Measurements from ENCODE around the gene GZF1. TPM values are rescaled to one million over a fixed set of nuclear protein-coding genes. Genes with fewer than 3 reads are reported as not detected.

The GZF1 gene
- total RNA-seq, 1 donor from 2014 or later: 14.8 TPM

DNA sequence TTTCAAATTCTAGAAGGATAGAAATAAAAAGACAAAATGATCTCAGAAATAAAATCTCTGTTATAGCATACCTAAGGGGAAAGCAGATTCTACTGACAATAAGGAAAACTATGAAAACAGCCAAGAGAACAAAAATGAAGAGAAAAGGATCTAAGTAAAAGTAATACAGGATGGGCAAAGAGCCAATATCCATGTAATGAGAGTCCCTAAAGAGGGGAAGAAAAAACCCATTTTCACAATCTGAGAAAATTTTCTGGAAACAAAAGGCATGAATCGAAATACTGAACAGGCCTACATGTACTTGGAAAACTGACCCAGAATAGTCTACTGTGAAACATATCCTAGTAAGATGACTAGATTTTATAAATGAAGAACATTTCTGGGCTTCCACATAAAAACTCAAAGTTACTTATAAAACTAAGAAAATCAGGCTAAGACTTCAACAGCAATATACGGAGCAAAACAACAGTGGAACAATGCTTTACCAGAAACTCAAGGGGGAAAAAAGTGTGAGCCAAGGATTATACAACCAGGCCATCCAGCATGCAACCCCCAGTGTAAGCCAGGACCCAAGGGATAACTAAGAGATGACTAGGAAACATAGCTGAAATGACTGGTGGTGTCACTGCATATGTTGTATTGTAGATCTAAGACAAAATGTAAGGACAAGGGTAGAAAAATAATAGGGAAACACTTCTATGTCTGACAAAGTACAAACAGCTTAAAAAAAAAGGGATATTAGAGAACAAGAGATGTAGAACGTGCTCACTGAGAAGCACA lies 49.1 kb downstream of the GZF1 start:
- no peak overlapping the region for H3K27ac ChIP-seq
- DNase-seq (no peak), ATAC-seq (no peak)
- no peaks in the 10 kb centered on the region for H3K27me3 ChIP-seq (ENCODE audit: low read depth)
- H3K4me3 ChIP-seq: no peak overlapping the region
- H3K9me3 ChIP-seq: no peaks in the 10 kb centered on the region
- H3K4me1 ChIP-seq: peaks cover 12% of the 10 kb centered on the region
- H3K36me3 ChIP-seq: no peaks in the 10 kb centered on the region
- intact Hi-C loops (cut with DNase I): no loop called here
- TF ChIP-seq, protein P1, sequence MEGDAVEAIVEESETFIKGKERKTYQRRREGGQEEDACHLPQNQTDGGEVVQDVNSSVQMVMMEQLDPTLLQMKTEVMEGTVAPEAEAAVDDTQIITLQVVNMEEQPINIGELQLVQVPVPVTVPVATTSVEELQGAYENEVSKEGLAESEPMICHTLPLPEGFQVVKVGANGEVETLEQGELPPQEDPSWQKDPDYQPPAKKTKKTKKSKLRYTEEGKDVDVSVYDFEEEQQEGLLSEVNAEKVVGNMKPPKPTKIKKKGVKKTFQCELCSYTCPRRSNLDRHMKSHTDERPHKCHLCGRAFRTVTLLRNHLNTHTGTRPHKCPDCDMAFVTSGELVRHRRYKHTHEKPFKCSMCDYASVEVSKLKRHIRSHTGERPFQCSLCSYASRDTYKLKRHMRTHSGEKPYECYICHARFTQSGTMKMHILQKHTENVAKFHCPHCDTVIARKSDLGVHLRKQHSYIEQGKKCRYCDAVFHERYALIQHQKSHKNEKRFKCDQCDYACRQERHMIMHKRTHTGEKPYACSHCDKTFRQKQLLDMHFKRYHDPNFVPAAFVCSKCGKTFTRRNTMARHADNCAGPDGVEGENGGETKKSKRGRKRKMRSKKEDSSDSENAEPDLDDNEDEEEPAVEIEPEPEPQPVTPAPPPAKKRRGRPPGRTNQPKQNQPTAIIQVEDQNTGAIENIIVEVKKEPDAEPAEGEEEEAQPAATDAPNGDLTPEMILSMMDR (IDR thresholded peaks at IDR 0.05): no peak

GRCh38 chr20:23412026-23412425 lies 50.0 kb downstream of the GZF1 start:
- H3K4me1 ChIP-seq: peaks cover 12% of the 10 kb centered on the region
- H3K27ac ChIP-seq: no peak overlapping the region
- intact Hi-C loops (cut with DNase I): no loop called here
- H3K9me3 ChIP-seq: no peaks in the 10 kb centered on the region
- H3K4me3 ChIP-seq: no peak overlapping the region
- H3K36me3 ChIP-seq: no peaks in the 10 kb centered on the region
- H3K27me3 ChIP-seq (ENCODE audit: low read depth): no peaks in the 10 kb centered on the region
- TF ChIP-seq, protein P1 (IDR thresholded peaks at IDR 0.05): no peak
- peak; percentile 51 to 68 for ATAC-seq
- no peak for DNase-seq

DNA sequence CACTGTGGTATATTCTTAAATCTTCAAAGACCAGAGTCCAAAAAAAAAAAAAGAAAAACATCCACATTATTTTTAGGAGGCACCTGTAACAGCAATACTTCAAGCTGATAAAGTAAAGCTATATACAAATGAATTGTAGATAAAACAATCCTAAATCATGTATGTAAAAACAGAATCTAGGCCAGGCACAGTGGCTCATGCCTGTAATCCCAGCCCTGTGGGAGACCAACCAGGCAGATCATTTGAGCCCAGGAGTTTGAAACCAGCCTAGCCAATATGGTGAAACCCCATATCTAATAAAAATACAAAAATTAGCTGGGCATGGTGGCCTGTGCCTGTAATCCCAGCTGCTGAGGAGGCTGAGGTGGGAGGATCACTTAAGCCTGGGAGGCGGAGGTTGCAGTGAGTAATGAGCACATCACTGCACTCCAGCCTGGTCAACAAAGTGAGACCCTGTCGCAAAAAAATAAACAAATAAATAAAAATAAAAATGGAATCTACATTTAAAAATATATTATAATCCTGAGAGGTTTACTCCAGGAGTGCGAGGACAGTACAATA lies 52.0 kb downstream of the GZF1 start:
- ATAC-seq: no peak
- TF ChIP-seq, protein P1 (IDR thresholded peaks at IDR 0.05): no peak

GRCh38 chr20:23414526-23415188 lies 52.7 kb downstream of the GZF1 start:
- peaks cover 21% of the 10 kb centered on the region for H3K4me1 ChIP-seq

More for the DNA sequence above, 52.0 kb downstream of the GZF1 start:
- H3K27ac ChIP-seq: no peak overlapping the region
- H3K36me3 ChIP-seq: no peaks in the 10 kb centered on the region
- intact Hi-C loops (cut with DNase I): no loop called here
- no peak overlapping the region for H3K4me3 ChIP-seq
- no peaks in the 10 kb centered on the region for H3K27me3 ChIP-seq (ENCODE audit: low read depth)
- no peak for DNase-seq
- H3K4me1 ChIP-seq: peaks cover 14% of the 10 kb centered on the region
- H3K9me3 ChIP-seq: no peaks in the 10 kb centered on the region

GRCh38 chr20:23415555-23415954 lies 53.6 kb downstream of the GZF1 start:
- ATAC-seq: no peak
- Histone ChIP-seq H3K27ac (no peak overlapping the region), H3K4me1 (peaks cover 25% of the 10 kb centered on the region), H3K4me3 (no peak overlapping the region), H3K36me3 (no peaks in the 10 kb centered on the region), H3K27me3 (ENCODE audit: low read depth) (no peaks in the 10 kb centered on the region), H3K9me3 (no peaks in the 10 kb centered on the region)
- DNase-seq: no peak
- intact Hi-C loops (cut with DNase I): no loop called here
- TF ChIP-seq, protein P1 (IDR thresholded peaks at IDR 0.05): no peak

More at GRCh38 chr20:23414526-23415188, 52.7 kb downstream of the GZF1 start:
- DNase-seq (no peak), ATAC-seq (no peak)
- Histone ChIP-seq H3K4me3 (no peak overlapping the region), H3K9me3 (no peaks in the 10 kb centered on the region), H3K27ac (no peak overlapping the region), H3K36me3 (no peaks in the 10 kb centered on the region), H3K27me3 (ENCODE audit: low read depth) (no peaks in the 10 kb centered on the region)
- TF ChIP-seq, protein P1 (IDR thresholded peaks at IDR 0.05): no peak
- intact Hi-C loops (cut with DNase I): no loop called here

Data from lower lobe of right lung (tissue), 2 donors.